Kidney (tissue), 14 donors: Measurements from ENCODE around the gene GBGT1. TPM values are rescaled to one million over a fixed set of nuclear protein-coding genes. Genes with fewer than 3 reads are reported as not detected.

ENCODE experiments used
- DNase-seq, 5 donors: peaks; one replicate each; pipeline ENCODE4 v3.0.0-alpha.2; 2013 to 2020
- FAIRE-seq: peaks from 2 replicates; lab custom pipeline; 2012; peaks lifted over from hg19 to GRCh38; lab: Jason Lieb, UNC
- H3K27ac ChIP-seq, 2 donors: one replicate each; pipeline ENCODE4 v1.7.0; 2013; ENCODE audit warnings: low read depth in 2 of 2, low read length in 2 of 2, inconsistent platforms in 1 of 2
- H3K27me3 ChIP-seq: one replicate; pipeline ENCODE4 v1.7.1; 2013; ENCODE audit warnings: low read length, inconsistent platforms; ENCODE audit not compliant: control insufficient read depth, insufficient read depth
- H3K36me3 ChIP-seq, 3 donors: one replicate each; pipeline versions ENCODE4 v1.7.0 to v1.7.1; 2013; ENCODE audit warnings: low read length in 3 of 3, control low read depth in 1 of 3, inconsistent platforms in 1 of 3; ENCODE audit not compliant: insufficient read depth in 3 of 3, control insufficient read depth in 2 of 3
- H3K4me1 ChIP-seq, 3 donors: one replicate each; pipeline versions ENCODE4 v1.7.0 to v1.7.1; 2013; ENCODE audit warnings: low read length in 3 of 3, inconsistent platforms in 1 of 3, low read depth in 1 of 3; ENCODE audit not compliant: control insufficient read depth in 2 of 3, insufficient read depth in 2 of 3
- H3K4me3 ChIP-seq, 3 donors: one replicate each; pipeline versions ENCODE4 v1.7.0 to v1.8.1; 2013; ENCODE audit warnings: low read length in 3 of 3, control low read depth in 1 of 3, inconsistent platforms in 1 of 3
- H3K9ac ChIP-seq, 3 donors: one replicate each; pipeline versions ENCODE4 v1.7.0 to v1.7.1; 2013; ENCODE audit warnings: low read length in 3 of 3, control low read depth in 1 of 3, inconsistent platforms in 1 of 3
- H3K9me3 ChIP-seq, 3 donors: one replicate each; pipeline versions ENCODE4 v1.7.0 to v1.7.1; 2013; ENCODE audit warnings: low read length in 3 of 3, control low read depth in 1 of 3, inconsistent platforms in 1 of 3; ENCODE audit not compliant: control insufficient read depth in 2 of 3, insufficient read depth in 1 of 3
- intact Hi-C: fragments of 100-400 bp; cut with DNase I; formaldehyde crosslinking; loops from one replicate; pipeline ENCODE4 v1.11.1; 2022
- polyA plus RNA-seq: library from polyadenylated mRNA; stranded (reverse); fragments of 350-450 nt; fragmentation: Illumina TruSeq; extraction: RNeasy Lipid Tissue Mini Kit (QIAGEN cat#74804); gene quantifications from one replicate; pipeline ENCODE4 v1.2.3, GENCODE V29; 2014; ENCODE audit warnings: low read depth, low replicate concordance; ENCODE audit not compliant: insufficient read depth
- total RNA-seq: library from RNA; stranded (reverse); fragmentation: NEBNext Ultra II Directional; extraction: Animal tissue kit (Norgen Biotek cat#: 25700); gene quantifications from one replicate; pipeline ENCODE4 v1.2.1, GENCODE V29; 2021
- TF ChIP-seq, protein P1 (sequence below): IDR thresholded peaks from 3 replicates; pipeline ENCODE4 v1.5.1; 2012; ENCODE audit warnings: mild to moderate bottlenecking, moderate library complexity, borderline replicate concordance; ENCODE audit not compliant: insufficient read depth; ENCODE audit errors: extremely low read depth
- donor health status: control.
- donor health status: control.
- donor health status: control.
- donor health status: control.
- donor health status: control.
- donor health status: DM: yes; HTN: yes; CAD: no.
- donor health status: Normal renal cell carcinoma (clear cell type).

GBGT1 gene
- total and polyA plus RNA-seq, 2 donors from 2014 or later = 7.9 to 21.6 TPM

DNA sequence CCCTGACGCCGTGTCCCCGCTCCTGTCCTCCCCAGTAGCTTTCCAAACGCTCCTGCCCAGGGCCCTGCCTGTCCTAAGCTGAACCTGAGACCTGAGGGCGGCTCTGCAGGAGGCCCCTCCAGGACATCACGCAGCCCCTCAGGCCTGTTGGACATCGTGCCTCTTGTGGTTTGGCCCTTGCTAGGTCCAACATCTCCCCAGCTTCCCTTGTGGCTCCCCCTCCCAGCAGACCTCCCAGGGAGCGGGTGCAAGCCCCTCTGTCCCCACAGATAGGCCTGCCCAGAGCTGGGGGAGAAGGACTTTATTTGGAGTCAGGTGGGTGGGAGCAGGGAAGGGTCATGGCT, 41.3 kb upstream of the GBGT1 start:
- Histone ChIP-seq H3K36me3 (no peaks in the 10 kb centered on the region), H3K27ac (no peak overlapping the region), H3K4me1 (no peaks in the 10 kb centered on the region), H3K9me3 (no peaks in the 10 kb centered on the region), H3K4me3 (no peak overlapping the region), H3K9ac (no peak overlapping the region), H3K27me3 (no peaks in the 10 kb centered on the region)
- intact Hi-C loops = no loop called here
- DNase-seq = no peak
- TF ChIP-seq, protein P1, sequence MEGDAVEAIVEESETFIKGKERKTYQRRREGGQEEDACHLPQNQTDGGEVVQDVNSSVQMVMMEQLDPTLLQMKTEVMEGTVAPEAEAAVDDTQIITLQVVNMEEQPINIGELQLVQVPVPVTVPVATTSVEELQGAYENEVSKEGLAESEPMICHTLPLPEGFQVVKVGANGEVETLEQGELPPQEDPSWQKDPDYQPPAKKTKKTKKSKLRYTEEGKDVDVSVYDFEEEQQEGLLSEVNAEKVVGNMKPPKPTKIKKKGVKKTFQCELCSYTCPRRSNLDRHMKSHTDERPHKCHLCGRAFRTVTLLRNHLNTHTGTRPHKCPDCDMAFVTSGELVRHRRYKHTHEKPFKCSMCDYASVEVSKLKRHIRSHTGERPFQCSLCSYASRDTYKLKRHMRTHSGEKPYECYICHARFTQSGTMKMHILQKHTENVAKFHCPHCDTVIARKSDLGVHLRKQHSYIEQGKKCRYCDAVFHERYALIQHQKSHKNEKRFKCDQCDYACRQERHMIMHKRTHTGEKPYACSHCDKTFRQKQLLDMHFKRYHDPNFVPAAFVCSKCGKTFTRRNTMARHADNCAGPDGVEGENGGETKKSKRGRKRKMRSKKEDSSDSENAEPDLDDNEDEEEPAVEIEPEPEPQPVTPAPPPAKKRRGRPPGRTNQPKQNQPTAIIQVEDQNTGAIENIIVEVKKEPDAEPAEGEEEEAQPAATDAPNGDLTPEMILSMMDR = no peak
- no peak for FAIRE-seq

DNA sequence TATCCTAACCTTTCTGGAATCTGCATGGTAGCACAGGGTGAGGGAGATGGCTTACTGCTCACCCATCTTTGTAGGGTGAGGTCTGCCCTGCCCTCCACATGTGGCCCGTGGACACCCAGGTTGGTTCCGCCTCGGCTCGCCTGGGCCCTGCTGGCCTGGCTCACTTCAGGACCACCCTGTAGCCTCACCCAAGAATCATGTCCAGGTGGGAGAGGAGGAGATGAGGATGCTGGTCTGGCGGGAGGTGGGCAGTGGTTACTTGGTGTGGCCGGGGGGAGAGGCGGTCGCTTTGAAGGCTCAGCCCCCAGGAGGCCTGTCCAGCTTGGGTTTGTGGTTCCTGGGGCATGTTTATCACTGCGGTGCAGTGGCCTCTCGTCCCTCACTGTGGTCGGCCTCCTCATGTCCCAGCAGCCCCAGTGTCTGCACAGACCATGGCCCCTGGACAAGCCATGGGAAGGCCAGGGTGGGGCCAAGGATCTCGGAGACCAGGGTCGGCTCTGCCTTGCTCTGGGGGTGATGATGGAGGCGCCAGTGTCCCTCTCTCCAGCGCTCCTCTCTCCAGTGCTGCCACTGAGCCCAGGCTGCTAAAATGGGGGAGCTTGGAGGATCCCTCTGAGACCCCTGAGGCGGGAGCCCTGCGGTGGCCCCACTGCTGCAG, 40.8 kb upstream of the GBGT1 start:
- intact Hi-C loops = no loop called here
- H3K27me3 ChIP-seq = no peaks in the 10 kb centered on the region
- H3K9me3 ChIP-seq = no peaks in the 10 kb centered on the region
- DNase-seq (peak in 1 of 5 donors; percentile 35), FAIRE-seq (no peak)
- H3K4me1 ChIP-seq = no peaks in the 10 kb centered on the region
- H3K4me3 ChIP-seq = no peak overlapping the region
- no peak overlapping the region for H3K27ac ChIP-seq
- no peak overlapping the region for H3K9ac ChIP-seq
- H3K36me3 ChIP-seq = no peaks in the 10 kb centered on the region
- TF ChIP-seq, protein P1 = no peak

DNA sequence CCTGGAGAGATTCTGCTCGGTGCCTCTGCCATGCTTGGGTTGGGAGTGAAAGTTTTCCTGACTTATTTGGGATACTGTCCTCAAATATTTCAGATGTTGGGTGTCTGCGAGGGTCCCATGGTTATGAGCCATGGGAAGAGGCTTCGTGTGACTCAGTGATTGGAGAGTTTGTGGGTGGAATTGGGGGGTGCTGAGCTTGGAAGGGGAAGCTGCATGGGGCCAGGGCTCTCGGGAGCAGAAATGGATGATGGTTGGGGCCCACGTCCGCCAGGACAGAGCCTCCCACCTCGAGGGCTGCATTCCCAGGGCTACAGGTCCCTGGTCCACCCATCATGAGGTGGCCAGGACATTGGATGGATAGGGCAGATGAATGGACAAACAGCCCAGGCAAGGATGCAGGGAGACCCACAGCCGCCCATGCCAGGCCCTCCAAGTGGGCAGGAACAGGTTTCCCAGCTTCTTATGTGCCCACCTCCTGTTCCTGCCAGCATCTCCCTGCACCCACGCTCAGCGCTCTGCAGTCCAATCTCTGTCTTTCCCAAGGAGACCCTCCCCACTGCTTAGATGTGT, 39.9 kb upstream of the GBGT1 start:
- Histone ChIP-seq H3K27me3 (no peaks in the 10 kb centered on the region), H3K36me3 (no peaks in the 10 kb centered on the region), H3K9me3 (no peaks in the 10 kb centered on the region), H3K4me3 (no peak overlapping the region), H3K4me1 (no peaks in the 10 kb centered on the region), H3K9ac (no peak overlapping the region), H3K27ac (no peak overlapping the region)
- TF ChIP-seq, protein P1 = no peak
- intact Hi-C loops = no loop called here
- no peak for FAIRE-seq
- peak in 1 of 5 donors; percentile 40 for DNase-seq
